ENCODE measurements around the gene MRPS18B.

MRPS18B gene

DNA sequence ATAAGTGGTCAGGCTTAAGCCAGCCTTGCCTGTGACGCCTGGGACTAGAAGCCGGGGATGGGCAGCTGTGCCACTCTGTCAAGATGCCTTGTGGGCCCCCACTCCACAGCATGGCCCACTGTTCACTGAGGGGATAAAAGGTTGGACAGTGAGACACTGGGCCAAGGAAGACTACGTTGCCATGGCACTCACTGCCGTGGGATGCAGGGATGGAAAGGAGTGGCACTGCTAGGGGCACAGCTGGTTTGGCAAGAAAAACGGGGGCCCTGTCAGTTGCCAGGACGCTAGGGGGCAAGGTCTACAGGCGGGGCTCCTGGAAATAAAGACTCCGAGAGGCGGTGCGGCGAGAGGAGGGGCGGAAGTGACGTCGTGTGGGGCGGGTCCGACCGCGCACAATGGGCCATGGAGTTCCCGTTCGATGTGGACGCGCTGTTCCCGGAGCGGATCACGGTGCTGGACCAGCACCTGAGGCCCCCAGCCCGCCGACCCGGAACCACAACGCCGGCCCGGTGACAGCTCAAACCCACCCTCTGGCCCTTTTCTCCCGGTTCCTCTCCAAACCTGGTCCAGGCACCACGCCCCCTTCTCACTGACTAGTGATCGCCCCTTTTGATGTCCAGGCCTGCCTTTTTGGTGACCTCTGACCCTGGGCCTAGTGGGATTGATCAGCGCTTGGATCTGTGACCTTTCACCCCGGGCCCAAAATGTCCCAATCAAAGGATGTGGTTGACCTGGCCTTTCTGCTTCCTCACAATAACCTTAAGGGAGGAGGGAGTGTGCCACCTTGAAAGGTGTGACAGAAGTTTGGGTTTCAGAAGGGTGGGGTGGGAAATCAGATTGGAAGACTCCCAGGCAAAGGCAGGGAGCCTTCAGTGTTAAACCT is 9.1 kb downstream of the MRPS18B start, which contains the start of gene ATAT1:
Gene ATAT1 (plus strand): TSS at position 391 of the 883 bp plus-strand sequence.
- in situ Hi-C loops (cut with HindIII; ENCODE audit: low sequenced_read_pairs), result no loop called here

DNA sequence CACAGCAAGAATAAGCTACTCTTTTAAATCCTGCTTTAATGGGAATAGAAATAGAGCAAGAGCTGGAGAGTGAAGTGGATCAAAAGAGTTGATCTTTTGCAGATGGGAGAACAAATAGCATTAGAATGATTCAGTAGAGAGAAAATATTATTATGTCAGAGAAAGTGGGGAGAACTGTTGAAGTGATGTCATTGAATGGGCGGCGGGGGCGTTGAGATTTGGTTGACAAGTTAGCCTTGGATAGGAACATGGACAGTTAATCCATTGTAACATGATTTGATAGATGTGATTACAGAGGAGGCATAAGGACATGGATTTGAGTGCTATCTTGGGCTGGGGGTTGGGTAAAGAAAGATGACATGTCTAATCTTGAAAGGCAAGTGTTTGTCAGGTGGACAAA is 18.2 kb downstream of the MRPS18B start:
- in situ Hi-C loops (cut with HindIII; ENCODE audit: low sequenced_read_pairs), result no loop called here

DNA sequence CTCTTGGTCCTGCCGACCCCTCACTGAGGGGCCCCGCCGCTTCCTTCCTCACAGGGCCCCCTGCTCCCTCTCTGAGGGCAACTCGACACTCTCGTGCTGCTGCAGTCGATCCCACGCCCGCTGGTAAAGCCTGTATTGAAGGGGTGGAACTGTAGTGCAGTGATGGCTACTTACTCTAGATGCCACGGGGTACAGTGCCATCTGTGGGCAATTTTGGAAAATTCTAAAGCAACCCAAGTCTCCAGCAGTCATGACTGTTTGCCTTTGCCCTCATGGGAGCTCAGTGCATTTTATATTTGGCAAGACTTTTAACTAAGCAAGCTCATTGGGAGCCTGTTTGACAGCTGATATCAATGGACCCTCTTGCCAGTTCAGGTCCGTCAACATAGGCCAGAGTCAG is 22.8 kb downstream of the MRPS18B start:
- in situ Hi-C loops (cut with HindIII; ENCODE audit: low sequenced_read_pairs), result no loop called here

DNA sequence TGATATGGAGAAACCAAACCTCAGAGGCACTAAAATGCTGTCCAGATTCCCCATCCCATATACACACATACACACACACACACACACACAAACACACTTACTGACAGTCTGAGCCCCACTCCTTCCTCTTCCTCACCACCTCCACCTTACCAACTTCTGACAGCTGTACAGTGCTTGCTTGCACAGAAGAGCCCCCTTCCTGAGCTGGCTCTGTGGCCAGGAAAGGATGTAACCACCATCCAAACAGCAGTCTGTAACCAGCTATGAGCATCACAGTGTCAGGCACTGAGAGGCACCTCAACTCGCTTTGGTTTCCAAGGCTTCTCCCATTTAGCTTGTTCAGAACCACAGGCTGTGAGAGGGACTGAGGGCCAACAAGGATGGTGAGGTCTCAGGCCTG is 23.4 kb downstream of the MRPS18B start:
- in situ Hi-C loops (cut with HindIII; ENCODE audit: low sequenced_read_pairs), result no loop called here

DNA sequence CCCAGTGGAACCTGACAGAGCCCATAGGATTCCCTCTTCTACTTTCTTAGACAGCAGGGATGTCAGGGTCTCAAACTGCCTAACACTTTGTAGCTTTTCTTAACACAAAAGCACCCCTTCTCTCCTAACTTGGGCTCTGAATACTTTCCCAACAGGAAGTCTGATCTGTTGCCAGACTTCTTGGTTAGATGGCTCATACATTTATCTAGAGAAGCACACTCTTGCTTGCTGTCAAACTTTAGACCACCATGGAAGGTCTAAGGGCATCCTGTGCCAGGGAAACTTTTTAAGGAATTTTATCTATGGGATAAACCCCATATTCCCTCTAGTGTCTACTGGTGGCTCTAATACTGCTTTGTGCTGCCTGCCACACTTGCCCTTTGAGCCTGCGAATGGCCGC is 26.0 kb downstream of the MRPS18B start:
- in situ Hi-C loops (cut with HindIII; ENCODE audit: low sequenced_read_pairs), result no loop called here

DNA sequence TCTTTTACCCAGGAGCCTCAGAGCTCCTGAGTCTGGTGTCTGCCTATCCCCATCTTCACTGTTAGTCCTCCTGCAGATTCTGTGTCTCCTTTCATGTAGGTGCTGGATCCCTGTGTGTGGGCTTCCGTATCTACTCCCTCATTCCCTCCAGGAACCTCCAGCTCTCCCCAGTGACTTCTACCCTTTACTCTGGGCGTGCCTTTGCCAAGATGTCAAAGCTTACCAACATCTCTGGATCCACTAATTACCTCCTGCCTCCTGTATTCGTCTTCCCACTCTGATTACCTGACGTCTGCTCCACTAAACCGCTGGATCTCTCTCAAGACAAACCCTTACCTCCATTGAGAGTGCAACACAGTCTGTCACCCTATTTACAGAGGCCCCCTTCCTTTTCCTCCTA is 27.1 kb downstream of the MRPS18B start:
- in situ Hi-C loops (cut with HindIII; ENCODE audit: low sequenced_read_pairs), result no loop called here

DNA sequence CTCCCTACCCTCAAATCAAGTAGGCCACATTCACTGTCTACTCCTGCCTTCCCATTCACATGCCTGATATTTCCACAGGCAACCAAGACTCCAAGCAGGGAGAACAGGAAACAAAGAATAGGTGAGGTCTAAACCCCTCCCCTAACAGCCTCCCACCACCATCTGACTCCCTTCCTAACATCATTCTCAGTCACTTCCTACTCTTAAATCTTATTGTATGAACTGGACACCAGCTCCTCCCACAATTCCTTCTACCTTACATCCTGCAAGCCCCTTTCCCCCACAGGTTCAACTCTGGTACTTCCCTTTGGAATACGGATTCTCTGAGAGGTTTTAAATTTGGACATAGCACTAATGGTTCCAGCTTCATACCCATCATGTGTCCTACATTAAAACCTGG is 28.3 kb downstream of the MRPS18B start:
- in situ Hi-C loops (cut with HindIII; ENCODE audit: low sequenced_read_pairs), result no loop called here

DNA sequence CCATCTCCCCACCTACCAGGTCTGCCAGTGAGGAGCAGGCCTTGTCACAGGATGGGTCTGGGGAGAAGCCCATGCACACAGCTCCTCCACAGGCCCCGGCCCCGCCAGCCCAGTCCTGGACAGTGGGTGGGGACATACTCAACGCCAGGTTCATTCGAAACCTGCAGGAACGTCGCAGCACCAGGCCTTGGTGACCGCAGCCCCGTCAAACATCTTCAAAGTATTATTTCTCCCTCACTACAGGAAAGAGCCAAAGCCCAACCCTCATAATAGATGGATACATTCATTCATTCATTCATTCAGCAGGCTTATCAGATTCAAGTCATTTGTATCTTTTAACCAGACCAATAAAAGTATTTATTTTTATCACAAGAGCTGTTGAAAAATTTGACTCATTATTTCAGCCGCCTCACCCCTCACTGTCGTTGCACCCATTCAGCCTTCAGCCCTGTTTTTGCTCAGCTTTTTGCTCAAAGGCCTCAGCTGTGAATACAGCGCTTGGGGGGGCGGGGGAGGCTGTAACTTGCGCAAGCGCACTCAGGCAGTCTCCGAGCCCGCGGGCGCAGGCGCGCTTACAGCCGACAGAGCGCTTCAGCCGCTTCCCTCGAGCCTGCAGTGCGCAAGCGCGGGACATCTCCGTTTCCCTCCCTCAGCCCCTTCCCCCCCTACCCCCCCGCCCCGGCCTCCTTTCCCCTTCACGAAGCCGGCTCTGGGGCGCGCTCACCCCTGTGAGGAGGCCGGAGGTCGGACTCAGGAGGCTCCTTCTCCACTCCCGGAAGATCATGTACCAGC is 29.0 kb downstream of the MRPS18B start, which contains the start of gene C6orf136:
Gene C6orf136 (plus strand): TSS at position 684 of the 792 bp plus-strand sequence. CDS start 99 bp downstream, at position 783.
- in situ Hi-C loops (cut with HindIII; ENCODE audit: low sequenced_read_pairs), result no loop called here

DNA sequence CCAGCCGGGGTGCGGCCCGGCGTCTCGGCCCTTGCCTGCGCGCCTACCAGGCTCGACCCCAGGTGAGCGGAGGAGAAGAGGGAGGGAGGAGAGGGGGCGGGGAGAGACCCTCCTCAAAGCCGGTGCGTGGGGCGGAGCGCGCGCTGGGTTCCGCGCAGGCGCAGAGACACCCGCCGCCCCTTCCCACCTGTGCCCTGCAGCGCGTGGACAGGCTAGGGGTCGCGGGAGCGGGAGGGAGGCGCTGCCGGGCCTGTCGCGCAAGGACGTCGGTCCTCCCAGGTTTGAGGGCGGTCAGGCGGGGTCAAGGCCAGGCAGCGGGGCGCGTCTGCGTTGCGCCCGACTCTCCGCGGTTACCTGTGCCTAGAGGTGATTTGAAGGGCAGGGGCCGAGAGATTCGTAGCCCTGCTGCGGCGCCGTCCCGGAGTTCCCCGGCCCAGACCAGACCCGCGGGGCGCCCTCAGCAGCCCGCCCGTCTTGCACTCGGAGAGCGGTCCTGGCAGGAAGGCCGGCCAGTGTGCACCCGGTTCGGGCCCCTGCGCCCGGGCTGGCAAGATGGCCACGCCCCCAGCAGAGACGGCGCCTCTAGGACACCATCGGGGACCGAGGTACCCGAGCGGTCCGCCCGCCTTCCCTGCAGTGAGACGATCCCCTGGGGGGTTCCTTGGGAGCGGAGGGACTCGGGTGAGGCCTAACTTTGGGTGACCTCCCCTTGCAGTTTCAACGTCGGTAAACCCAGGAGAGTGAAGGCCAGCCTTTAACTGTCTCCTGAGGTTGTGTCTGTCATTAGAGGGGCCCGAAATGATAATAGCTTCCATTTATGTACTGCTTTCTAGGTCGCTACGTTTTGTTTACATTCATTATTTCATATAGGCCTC is 29.8 kb downstream of the MRPS18B start:
- in situ Hi-C loops (cut with HindIII; ENCODE audit: low sequenced_read_pairs), result no loop called here

DNA sequence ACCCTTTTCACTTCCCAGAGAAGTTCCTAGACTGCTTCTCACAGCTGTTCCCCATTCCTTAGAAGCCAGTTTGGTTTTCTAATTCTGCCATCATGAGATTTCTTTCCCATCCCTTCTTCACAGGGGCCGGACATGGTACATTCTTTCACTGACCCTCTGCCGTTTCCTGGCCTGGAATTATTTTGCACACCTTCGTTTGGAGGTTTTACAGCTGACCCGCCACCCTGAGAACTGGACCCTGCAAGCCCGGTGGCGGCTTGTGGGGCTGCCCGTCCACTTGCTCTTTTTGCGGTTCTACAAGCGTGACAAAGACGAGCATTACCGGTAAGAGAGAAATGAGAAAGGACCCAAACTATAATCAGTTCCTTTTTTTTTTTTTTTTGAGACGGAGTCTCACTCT is 33.5 kb downstream of the MRPS18B start:
- in situ Hi-C loops (cut with HindIII; ENCODE audit: low sequenced_read_pairs), result loop anchor here (10.0 kb wide), 1 partner anchor 106 kb away; no protein-coding TSS in a partner anchor

DNA sequence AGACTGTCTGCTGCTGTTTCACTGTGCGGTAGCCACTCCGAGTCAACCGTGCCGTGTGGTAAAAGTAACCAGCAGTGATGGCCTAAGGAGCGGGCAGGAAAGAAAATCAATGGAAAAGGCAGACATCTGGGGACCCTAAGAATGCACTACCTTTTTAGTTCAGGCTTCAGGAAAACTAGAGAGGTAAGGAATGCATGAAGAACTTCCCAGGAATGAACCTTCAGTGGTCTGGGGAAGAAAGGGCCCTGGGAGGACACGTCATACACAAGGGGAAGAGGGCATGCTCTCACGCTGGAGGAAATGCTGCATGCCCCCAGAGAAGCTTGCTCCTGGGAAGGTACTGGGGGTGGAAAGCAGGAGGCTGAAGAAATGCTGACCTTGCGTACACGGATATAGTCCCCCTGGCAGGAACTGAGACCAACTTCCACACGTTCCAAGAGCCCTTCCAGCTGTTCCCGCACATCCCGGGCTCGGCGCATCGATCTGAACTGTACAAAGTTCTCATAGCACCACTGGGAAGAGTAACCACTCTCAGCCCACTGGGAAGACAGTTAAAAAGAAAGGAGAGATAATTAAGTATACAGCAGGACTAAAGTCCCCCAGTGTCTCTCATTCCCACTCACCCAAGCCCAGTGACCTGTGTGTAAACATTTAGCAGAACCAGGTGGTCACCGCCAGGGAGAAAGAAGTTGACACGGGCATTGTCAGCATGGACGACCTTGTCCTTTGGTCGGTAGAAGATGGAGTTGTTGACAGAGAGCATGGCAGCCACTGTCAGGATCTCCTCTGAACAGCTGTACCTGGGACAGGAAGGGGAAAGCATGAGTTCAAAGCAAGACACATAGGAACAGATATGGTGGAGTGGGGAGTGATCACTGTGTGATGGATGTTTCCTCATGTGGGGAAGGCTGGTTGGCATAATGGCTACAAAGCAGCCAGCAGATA is 37.4 kb downstream of the MRPS18B start:
- in situ Hi-C loops (cut with HindIII; ENCODE audit: low sequenced_read_pairs), result loop anchor here (10.0 kb wide), 1 partner anchor 110 kb away; no protein-coding TSS in a partner anchor

DNA sequence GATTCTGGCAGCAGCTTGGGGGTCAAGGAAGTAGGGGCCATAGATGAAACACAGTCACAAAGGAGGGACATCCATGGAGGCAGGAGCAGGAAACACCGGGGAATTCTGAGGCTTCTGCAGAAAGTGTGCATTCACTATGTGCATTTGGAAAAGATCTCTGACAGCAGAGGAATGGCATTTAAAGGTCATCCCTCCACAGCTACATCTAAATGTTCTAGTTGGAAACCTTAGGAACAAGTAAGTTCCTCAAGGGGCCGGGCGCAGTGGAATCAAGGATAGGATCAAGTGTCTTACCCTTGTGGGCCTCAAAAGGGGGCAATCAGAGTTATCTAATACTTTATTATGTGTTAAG is 38.1 kb downstream of the MRPS18B start:
- in situ Hi-C loops (cut with HindIII; ENCODE audit: low sequenced_read_pairs), result loop anchor here (10.0 kb wide), 1 partner anchor 111 kb away; no protein-coding TSS in a partner anchor

DNA sequence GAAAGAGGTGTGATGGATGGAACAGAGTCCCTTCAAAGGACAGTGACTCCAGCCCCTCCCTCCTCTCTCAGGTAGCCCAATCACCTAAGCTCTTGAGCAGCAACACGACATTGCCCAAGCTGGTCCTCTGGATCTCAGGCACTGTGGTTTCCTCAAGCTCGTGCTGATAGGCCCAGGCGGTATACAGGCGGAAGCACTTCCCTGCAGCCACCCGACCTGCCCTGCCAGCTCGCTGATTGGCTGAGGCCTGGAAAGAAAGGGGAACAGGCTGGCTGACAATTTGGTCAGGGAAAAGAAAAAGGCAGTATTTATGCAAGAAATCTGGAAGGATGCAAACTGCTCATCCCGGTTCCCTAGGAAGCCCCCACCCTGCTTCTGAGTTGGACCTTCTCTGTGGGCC is 38.9 kb downstream of the MRPS18B start:
- in situ Hi-C loops (cut with HindIII; ENCODE audit: low sequenced_read_pairs), result loop anchor here (10.0 kb wide), 1 partner anchor 112 kb away; no protein-coding TSS in a partner anchor

DNA sequence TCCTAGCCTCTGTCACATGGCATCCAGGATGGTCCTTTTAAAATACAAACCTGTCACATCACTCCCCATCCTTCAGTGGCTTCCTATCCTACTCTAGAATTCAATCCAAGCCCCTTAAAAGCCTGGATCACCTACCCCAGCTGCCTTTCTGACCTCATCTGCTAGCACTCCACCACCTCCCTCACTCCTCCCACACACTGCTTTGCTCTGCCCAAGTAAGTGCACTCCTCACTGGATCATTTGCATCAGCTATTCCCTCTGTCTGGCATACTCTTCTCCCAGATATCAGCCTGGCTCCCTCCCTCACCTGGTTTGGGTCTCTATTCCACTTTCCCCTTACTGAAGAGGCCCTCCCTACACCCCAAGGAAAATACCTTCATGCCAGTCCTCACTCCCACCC is 39.8 kb downstream of the MRPS18B start:
- in situ Hi-C loops (cut with HindIII; ENCODE audit: low sequenced_read_pairs), result loop anchor here (10.0 kb wide), 1 partner anchor 113 kb away; no protein-coding TSS in a partner anchor

DNA sequence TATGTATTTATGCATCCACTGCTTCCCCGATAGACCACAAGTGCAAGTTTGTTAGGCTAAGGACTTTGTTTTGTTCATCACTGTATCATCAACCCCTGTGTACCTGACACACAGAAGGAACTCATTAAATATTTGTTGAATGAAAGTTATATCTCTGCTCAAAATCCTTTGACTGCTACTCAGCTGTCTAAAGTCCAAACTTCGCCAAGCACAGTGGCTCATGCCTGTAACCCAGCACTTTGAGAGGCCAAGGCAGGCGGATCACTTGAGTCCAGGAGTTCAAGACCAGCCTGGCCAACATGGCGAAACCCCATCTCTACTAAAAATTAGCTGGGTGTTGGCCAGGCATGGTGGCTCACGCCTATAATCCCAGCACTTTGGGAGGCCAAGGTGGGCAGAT is 40.3 kb downstream of the MRPS18B start:
- in situ Hi-C loops (cut with HindIII; ENCODE audit: low sequenced_read_pairs), result loop anchor here (10.0 kb wide), 1 partner anchor 113 kb away; no protein-coding TSS in a partner anchor

DNA sequence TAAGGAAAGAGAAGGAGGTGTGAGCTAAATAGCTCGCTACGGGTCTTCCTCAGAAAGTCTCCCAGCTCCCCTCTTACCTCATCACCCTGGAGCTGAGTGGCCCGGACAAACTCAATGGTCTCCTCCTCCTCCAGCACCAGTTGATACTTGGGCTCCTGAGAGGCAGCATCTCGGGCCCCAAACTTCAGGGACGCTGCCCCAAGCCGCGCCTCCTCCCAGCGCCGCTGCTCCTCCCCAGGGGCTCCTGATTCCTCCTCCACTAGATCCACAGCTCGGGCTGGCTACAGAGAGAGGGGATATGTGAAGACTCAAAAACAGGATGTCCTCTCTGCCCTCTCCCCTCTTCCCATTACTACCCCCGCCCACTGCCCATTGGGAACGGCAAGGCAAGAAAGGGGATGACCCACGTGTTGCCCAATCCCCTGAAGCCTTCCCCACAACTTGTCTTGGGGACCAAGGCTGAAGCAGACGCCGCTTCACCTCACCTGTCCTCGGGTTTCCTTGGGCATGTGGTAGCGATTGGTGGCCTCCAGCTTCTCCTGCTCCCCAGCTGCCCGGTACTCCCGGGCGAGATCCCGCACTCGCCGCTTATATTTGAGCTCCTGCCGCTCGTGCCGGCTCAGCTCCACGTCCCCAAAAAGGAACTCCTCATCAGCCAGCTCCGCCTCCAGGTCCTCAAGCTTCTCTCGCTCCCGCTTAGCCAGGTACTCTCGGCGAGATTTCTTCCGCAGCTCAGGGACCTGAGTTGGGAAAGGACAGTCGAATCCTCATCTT is 47.5 kb downstream of the MRPS18B start:
- in situ Hi-C loops (cut with HindIII; ENCODE audit: low sequenced_read_pairs), result loop anchor here (5.0 kb wide), 2 partner anchors 53 to 103 kb away; no protein-coding TSS in a partner anchor

DNA sequence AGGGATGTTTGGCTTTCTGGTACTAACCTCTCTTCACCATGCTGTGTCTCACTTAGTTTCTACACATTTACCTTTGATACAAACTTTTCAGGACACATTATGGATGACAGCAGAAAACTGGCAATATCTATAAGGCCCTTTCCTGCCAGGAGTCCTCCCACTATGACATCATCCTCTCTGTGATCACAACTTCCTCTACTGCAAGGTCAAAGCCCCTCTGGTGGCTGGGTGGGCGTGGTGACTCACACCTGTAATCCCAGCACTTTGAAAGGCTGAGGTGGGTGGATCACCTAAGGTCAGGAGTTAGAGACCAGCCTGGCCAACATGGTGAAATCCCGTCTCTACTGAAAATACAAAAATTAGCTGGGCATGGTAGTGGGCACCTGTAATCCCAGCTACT is 48.7 kb downstream of the MRPS18B start:
- in situ Hi-C loops (cut with HindIII; ENCODE audit: low sequenced_read_pairs), result loop anchor here (5.0 kb wide), 2 partner anchors 54 to 104 kb away; no protein-coding TSS in a partner anchor

DNA sequence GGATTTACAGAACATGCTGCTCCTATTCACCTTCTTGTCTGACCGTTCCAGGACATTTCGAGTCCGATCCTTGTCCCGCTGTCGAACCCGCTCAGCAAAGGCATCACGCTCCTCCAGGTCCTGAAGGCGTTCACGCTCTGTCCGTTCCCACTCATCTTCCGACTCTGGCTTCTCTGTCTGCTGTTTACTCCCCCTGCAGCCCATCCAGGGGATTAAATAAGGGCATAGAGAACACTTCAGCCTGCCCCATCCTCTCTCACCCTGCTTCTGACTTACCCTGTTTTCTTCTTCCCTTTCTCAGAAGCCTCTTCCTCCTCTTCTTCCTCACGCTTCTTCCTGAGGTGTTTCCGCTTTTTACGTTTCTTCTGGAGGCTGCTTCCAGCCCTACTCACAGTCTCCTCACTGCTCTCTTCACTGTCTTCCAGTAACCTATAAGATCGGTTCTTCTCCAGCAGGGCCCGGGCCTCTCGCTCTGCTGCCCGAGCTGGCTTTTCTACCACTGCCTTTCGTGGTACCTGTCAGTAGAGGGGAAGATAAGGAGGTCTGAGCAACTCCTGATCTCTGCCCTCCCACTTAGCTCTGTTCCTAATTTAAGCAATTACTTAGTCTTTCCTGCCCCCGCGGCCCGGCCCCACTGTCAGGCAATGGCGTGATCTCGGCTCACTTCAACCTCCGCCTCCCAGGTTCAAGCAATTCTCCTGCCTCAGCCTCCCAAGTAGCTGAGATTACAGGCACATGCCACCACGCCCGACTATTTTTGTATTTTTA is 53.3 kb downstream of the MRPS18B start:
- in situ Hi-C loops (cut with HindIII; ENCODE audit: low sequenced_read_pairs), result no loop called here

Measured in endothelial cell of hepatic sinusoid (primary cell).